Stimulated activated CD8-positive, alpha-beta memory T cell treated with anti-CD3 and anti-CD28 coated beads, Interleukin-15, amount 100 ng/mL, for 48 hours (primary cell): ENCODE measurements around the gene TP73.

ENCODE experiments used
- DNase-seq, 2 donors: peaks; one replicate each; pipeline ENCODE4 v3.0.0-alpha.2; 2020; ENCODE audit warnings: low read depth in 2 of 2

The TP73 gene

DNA sequence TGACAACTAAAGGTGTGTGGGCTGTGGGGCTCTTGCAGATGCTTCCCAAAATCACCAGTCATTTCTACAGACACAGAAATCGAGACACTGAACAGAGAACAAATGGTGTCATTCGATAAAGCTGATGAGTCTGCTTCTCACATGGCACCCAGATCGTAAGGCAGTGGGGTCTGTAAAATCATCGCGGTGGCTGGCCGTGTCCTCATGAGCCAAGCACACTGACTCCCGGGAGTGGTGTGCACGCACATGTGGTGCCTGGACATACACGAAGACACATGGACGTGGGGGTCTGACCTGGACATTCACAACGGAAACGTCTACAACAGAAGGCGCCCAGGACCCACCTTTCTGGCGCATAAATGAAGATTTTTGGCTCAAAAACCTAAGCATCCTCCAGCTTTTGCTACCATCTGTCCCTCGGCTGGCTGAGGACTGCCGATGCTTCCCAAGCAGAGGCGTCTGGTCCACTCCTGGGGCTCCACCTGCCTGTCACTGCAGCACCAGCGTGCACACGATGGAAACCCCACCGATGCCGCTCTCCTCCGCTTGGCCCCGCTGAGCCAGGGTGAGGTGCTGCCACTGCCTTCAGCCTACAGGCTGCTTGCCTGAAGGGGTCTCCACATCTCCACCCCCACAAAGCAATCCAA is 127.1 kb downstream of the TP73 start:
- DNase-seq, result no peak

DNA sequence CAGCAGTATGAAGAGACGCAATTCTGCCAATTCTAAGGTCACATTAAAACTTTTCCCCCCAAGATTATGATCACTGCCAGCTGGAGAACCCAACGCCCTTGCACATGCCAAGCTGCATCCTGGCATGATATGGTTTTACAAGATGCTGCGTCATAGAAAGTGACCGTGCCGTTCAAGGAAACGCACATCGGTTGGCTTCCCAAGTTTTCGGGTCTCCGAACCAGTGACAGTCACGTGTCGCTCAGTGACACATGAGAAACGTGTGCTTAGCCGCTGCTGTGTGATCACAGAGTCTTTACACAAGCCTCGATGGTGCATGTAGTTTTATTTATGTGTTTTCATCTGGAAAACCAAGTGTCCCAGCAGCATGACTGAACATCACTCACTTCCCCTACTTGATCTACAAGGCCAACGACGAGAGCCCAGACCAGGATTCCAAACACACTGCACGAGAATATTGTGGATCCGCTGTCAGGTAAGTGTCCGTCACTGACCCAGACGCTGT is 127.6 kb downstream of the TP73 start:
- DNase-seq, result no peak

DNA sequence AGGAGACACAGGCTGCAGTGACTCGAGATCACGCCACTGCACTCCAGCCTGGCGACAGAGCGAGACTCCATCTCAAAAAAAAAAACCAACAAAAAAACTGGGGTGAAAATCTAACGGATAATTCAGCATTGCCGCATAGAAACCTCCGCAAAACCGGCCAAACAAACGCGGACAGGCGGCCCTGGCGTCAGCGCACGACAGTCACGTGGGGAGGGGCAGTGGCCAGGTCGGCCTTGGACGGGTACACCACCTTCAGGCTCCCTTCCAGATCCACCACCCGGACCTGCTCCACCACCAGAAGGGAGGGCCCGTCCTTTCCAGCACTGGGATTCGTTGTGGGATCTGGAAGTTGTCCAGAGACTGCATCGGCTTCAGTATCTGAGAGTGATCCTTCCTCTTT is 128.6 kb downstream of the TP73 start:
- no peak for DNase-seq

DNA sequence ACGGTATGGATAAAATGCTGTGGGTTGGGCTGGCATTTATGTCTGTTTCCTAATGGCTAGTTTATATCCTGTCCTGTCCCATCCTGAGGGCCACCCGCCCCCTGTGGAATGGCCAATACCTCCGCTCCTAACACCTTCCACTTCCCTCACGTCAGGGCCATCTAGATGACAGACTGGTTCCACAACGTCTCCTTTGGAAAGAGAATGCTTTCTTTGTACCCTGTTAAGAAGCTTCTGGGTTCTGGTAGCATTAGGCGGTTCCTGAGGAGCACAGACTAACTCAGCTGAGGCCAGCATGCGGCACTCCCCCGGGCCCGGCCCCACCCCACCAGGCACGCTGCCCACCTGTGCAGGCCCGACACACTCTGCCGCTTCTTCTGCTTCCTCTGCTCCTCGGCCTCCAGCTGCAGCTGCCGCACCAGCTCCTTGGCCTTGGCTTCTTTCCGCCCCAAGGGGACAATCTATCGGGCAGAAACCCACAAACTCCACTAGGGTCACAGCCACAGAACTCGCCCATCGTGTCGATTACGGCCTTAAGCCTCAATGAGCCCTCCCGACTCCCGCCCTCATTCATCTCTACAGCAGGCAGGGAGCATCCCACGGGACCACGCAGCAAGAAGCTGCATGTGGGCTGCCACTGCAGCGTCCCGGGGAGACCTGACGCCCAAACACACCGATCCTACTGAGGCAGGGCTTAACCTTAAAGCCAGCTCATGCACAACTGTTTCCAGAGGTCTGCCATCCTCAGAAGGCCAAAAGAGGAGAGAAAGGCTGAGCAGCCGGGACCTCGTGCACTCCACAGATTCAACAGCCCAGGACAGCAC is 131.5 kb downstream of the TP73 start:
- DNase-seq, result no peak

DNA sequence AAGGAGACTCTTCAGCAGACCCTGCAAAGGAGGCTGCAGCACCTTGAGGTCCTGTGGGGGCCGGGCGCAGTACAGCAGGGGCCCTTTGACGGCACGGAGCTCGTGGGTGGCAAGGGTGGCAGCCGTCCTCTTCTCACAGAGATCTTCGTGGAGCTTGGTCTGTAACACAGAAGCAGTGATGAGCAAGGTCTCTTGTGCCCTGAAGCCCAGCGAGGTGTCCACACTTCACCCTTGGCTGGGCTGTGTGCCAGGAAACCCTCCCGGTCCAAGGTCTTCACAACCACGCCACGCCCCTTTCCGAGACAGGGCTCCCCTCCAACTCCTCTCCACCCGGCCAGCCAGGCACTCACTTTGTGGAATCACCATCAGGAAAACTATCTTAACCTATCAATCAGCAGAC is 132.7 kb downstream of the TP73 start:
- DNase-seq, result no peak

DNA sequence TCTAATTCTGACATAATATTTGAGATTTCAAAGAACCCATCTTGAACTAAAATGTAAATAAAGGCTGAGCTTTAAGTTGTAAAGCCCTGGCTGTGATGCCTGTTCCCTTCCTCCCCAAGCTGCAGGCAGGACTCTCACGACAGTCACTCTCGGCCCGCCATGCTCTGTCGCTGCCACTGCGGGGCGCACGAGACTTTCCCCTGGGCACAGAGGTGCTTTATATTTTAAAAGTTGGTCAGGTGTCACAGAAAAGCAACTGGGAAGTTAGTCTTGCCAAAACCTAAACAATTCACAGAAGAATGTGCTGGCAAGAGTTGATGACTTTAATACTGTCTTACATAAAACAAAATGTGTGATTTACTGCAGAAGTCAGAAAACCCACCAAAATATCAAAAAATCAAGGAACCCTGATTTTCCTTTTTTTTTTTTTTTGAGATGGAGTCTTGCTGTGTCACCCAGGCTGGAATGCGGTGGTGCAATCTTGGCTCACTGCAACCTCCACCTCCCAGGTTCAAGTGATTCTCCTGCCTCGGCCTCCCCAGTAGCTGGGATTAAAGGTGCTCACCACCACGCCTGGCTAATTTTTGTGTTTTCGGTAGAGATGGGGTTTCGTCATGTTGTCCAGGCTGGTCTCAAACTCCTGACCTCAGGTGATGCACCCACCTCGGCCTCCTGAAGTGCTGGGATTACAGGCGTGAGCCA is 133.3 kb downstream of the TP73 start:
- no peak for DNase-seq
